ENCODE results near the gene FAM184B.

The FAM184B gene

GRCh38 chr4:17763416-17763815 is 18.0 kb downstream of the FAM184B start:
- no peak overlapping the region for H2AK5ac ChIP-seq (ENCODE audit: low read depth, low read length)
- H4K8ac ChIP-seq (ENCODE audit: low read depth, low read length), result no peak overlapping the region
- no peak overlapping the region for H2AFZ ChIP-seq (ENCODE audit: low read length)
- no peak overlapping the region for H3K4ac ChIP-seq (ENCODE audit: low read length)
- no peak overlapping the region for H2BK15ac ChIP-seq (ENCODE audit: low read length)
- H3K36me3 ChIP-seq (replicated peaks in 1 of 2; ENCODE audit: control insufficient read depth in 2 of 2, insufficient read depth in 2 of 2, low read length in 2 of 2), result no peaks in the 10 kb centered on the region
- WGBS, 2 donors (ENCODE audit: extremely low coverage in 2 of 2, insufficient read length in 2 of 2, insufficient replicate concordance in 1 of 2), result no CpG with 5 or more reads among the region's 3 CpGs
- H3K23ac ChIP-seq (ENCODE audit: low read depth, low read length, poor library complexity), result no peak overlapping the region
- H3K9me3 ChIP-seq (replicated peaks in 1 of 2; ENCODE audit: control insufficient read depth in 2 of 2, insufficient read depth in 1 of 2, low read depth in 1 of 2, low read length in 2 of 2), result no peaks in the 10 kb centered on the region
- H3K9ac ChIP-seq (ENCODE audit: low read depth, low read length, poor library complexity), result no peak overlapping the region
- no peaks in the 10 kb centered on the region for H3K27me3 ChIP-seq (ENCODE audit: control insufficient read depth in 3 of 3, insufficient read depth in 3 of 3, low read depth in 1 of 3, low read length in 3 of 3)
- H2BK5ac ChIP-seq (ENCODE audit: low read length), result no peak overlapping the region
- no peak overlapping the region for H3K4me2 ChIP-seq (ENCODE audit: insufficient read depth, low read length, poor library complexity, severe bottlenecking)
- H3K4me3 ChIP-seq (ENCODE audit: low read length in 2 of 2), result no peak overlapping the region
- no peak overlapping the region for H3K18ac ChIP-seq (ENCODE audit: low read length)
- no peaks in the 10 kb centered on the region for H3K4me1 ChIP-seq (ENCODE audit: control insufficient read depth in 2 of 2, insufficient read depth in 1 of 2, low read depth in 1 of 2, low read length in 2 of 2)
- H2BK12ac ChIP-seq (ENCODE audit: low read length), result no peak overlapping the region
- H3K79me1 ChIP-seq (ENCODE audit: low read depth, low read length), result no peaks in the 10 kb centered on the region
- H2BK120ac ChIP-seq (ENCODE audit: low read depth, low read length), result no peak overlapping the region
- H3K14ac ChIP-seq (ENCODE audit: low read length), result no peak overlapping the region
- no peak for DNase-seq (ENCODE audit: low spot score)
- H4K91ac ChIP-seq (ENCODE audit: low read depth, low read length, poor library complexity), result no peak overlapping the region
- no peak overlapping the region for H3K27ac ChIP-seq (replicated peaks; ENCODE audit: low read length)

GRCh38 chr4:17762726-17763125 is 18.7 kb downstream of the FAM184B start:
- Histone ChIP-seq H3K14ac (ENCODE audit: low read length) (no peak overlapping the region), H3K4ac (ENCODE audit: low read length) (no peak overlapping the region), H2AK5ac (ENCODE audit: low read depth, low read length) (no peak overlapping the region), H3K23ac (ENCODE audit: low read depth, low read length, poor library complexity) (no peak overlapping the region), H3K4me2 (ENCODE audit: insufficient read depth, low read length, poor library complexity, severe bottlenecking) (no peak overlapping the region), H2BK5ac (ENCODE audit: low read length) (no peak overlapping the region), H3K9me3 (replicated peaks in 1 of 2; ENCODE audit: control insufficient read depth in 2 of 2, insufficient read depth in 1 of 2, low read depth in 1 of 2, low read length in 2 of 2) (no peaks in the 10 kb centered on the region), H3K4me1 (ENCODE audit: control insufficient read depth in 2 of 2, insufficient read depth in 1 of 2, low read depth in 1 of 2, low read length in 2 of 2) (no peaks in the 10 kb centered on the region), H3K9ac (ENCODE audit: low read depth, low read length, poor library complexity) (no peak overlapping the region), H3K27me3 (ENCODE audit: control insufficient read depth in 3 of 3, insufficient read depth in 3 of 3, low read depth in 1 of 3, low read length in 3 of 3) (no peaks in the 10 kb centered on the region), H2BK15ac (ENCODE audit: low read length) (no peak overlapping the region), H3K18ac (ENCODE audit: low read length) (no peak overlapping the region), H2BK12ac (ENCODE audit: low read length) (no peak overlapping the region), H3K36me3 (replicated peaks in 1 of 2; ENCODE audit: control insufficient read depth in 2 of 2, insufficient read depth in 2 of 2, low read length in 2 of 2) (no peaks in the 10 kb centered on the region), H4K8ac (ENCODE audit: low read depth, low read length) (no peak overlapping the region), H3K4me3 (ENCODE audit: low read length in 2 of 2) (no peak overlapping the region), H3K27ac (replicated peaks; ENCODE audit: low read length) (no peak overlapping the region), H4K91ac (ENCODE audit: low read depth, low read length, poor library complexity) (no peak overlapping the region), H2BK120ac (ENCODE audit: low read depth, low read length) (no peak overlapping the region), H2AFZ (ENCODE audit: low read length) (no peak overlapping the region), H3K79me1 (ENCODE audit: low read depth, low read length) (no peaks in the 10 kb centered on the region)
- WGBS, 2 donors (ENCODE audit: extremely low coverage in 2 of 2, insufficient read length in 2 of 2, insufficient replicate concordance in 1 of 2), result no CpG with 5 or more reads among the region's 1 CpG
- DNase-seq (ENCODE audit: low spot score), result no peak

DNA sequence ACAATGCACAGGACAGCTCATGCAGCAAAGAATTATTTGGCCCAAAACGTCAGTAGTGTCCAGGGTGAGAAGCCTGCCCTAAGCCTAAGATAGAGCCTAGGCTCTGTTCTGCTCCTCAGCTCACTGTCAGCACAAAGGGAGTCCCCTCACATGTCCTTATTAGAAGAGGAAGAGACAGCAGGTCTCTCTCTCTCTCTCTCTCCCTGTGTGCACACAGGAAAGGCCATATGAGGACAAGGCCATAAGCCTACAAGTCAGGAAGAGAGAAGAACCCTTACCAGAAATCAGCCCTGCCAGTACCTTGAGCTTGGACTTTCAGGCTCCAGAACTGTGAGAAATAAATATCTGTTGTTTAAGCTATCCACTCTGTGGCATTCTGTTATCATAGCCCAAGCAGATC is 20.4 kb downstream of the FAM184B start:
- H3K4me2 ChIP-seq (ENCODE audit: insufficient read depth, low read length, poor library complexity, severe bottlenecking), result no peak overlapping the region
- no peak overlapping the region for H3K14ac ChIP-seq (ENCODE audit: low read length)
- H3K4ac ChIP-seq (ENCODE audit: low read length), result no peak overlapping the region
- H3K18ac ChIP-seq (ENCODE audit: low read length), result no peak overlapping the region
- H3K4me3 ChIP-seq (ENCODE audit: low read length in 2 of 2), result no peak overlapping the region
- H3K79me1 ChIP-seq (ENCODE audit: low read depth, low read length), result no peaks in the 10 kb centered on the region
- no peak overlapping the region for H2BK12ac ChIP-seq (ENCODE audit: low read length)
- H2BK15ac ChIP-seq (ENCODE audit: low read length), result no peak overlapping the region
- H3K27ac ChIP-seq (replicated peaks; ENCODE audit: low read length), result no peak overlapping the region
- no peak overlapping the region for H3K9ac ChIP-seq (ENCODE audit: low read depth, low read length, poor library complexity)
- no peak overlapping the region for H4K91ac ChIP-seq (ENCODE audit: low read depth, low read length, poor library complexity)
- H3K27me3 ChIP-seq (ENCODE audit: control insufficient read depth in 3 of 3, insufficient read depth in 3 of 3, low read depth in 1 of 3, low read length in 3 of 3), result no peaks in the 10 kb centered on the region
- no peak overlapping the region for H3K23ac ChIP-seq (ENCODE audit: low read depth, low read length, poor library complexity)
- no peak overlapping the region for H2AFZ ChIP-seq (ENCODE audit: low read length)
- no peak overlapping the region for H2AK5ac ChIP-seq (ENCODE audit: low read depth, low read length)
- no peak overlapping the region for H2BK120ac ChIP-seq (ENCODE audit: low read depth, low read length)
- H3K36me3 ChIP-seq (replicated peaks in 1 of 2; ENCODE audit: control insufficient read depth in 2 of 2, insufficient read depth in 2 of 2, low read length in 2 of 2), result no peaks in the 10 kb centered on the region
- DNase-seq (ENCODE audit: low spot score), result no peak
- H3K9me3 ChIP-seq (replicated peaks in 1 of 2; ENCODE audit: control insufficient read depth in 2 of 2, insufficient read depth in 1 of 2, low read depth in 1 of 2, low read length in 2 of 2), result no peaks in the 10 kb centered on the region
- WGBS, 2 donors (ENCODE audit: extremely low coverage in 2 of 2, insufficient read length in 2 of 2, insufficient replicate concordance in 1 of 2), result no CpG with 5 or more reads among the region's 1 CpG
- no peak overlapping the region for H2BK5ac ChIP-seq (ENCODE audit: low read length)
- H4K8ac ChIP-seq (ENCODE audit: low read depth, low read length), result no peak overlapping the region
- no peaks in the 10 kb centered on the region for H3K4me1 ChIP-seq (ENCODE audit: control insufficient read depth in 2 of 2, insufficient read depth in 1 of 2, low read depth in 1 of 2, low read length in 2 of 2)

- no peak overlapping the region for H2BK5ac ChIP-seq (ENCODE audit: low read length)
- H3K4ac ChIP-seq (ENCODE audit: low read length), result no peak overlapping the region
- no peak overlapping the region for H2BK12ac ChIP-seq (ENCODE audit: low read length)
- no peak overlapping the region for H4K8ac ChIP-seq (ENCODE audit: low read depth, low read length)
- H2BK120ac ChIP-seq (ENCODE audit: low read depth, low read length), result no peak overlapping the region
- no peak for DNase-seq (ENCODE audit: low spot score)
- no peak overlapping the region for H3K18ac ChIP-seq (ENCODE audit: low read length)
- H3K36me3 ChIP-seq (replicated peaks in 1 of 2; ENCODE audit: control insufficient read depth in 2 of 2, insufficient read depth in 2 of 2, low read length in 2 of 2), result no peaks in the 10 kb centered on the region
- no peak overlapping the region for H3K23ac ChIP-seq (ENCODE audit: low read depth, low read length, poor library complexity)
- no peak overlapping the region for H3K14ac ChIP-seq (ENCODE audit: low read length)
- H3K9ac ChIP-seq (ENCODE audit: low read depth, low read length, poor library complexity), result no peak overlapping the region
- no peak overlapping the region for H4K91ac ChIP-seq (ENCODE audit: low read depth, low read length, poor library complexity)
- H3K4me3 ChIP-seq (ENCODE audit: low read length in 2 of 2), result no peak overlapping the region
- H3K9me3 ChIP-seq (replicated peaks in 1 of 2; ENCODE audit: control insufficient read depth in 2 of 2, insufficient read depth in 1 of 2, low read depth in 1 of 2, low read length in 2 of 2), result no peaks in the 10 kb centered on the region
- no peaks in the 10 kb centered on the region for H3K27me3 ChIP-seq (ENCODE audit: control insufficient read depth in 3 of 3, insufficient read depth in 3 of 3, low read depth in 1 of 3, low read length in 3 of 3)
- no peaks in the 10 kb centered on the region for H3K4me1 ChIP-seq (ENCODE audit: control insufficient read depth in 2 of 2, insufficient read depth in 1 of 2, low read depth in 1 of 2, low read length in 2 of 2)
- H3K4me2 ChIP-seq (ENCODE audit: insufficient read depth, low read length, poor library complexity, severe bottlenecking), result no peak overlapping the region
- no peak overlapping the region for H2AK5ac ChIP-seq (ENCODE audit: low read depth, low read length)
- H2AFZ ChIP-seq (ENCODE audit: low read length), result peak overlapping the region; percentile 21
- no peak overlapping the region for H2BK15ac ChIP-seq (ENCODE audit: low read length)
- no peak overlapping the region for H3K27ac ChIP-seq (replicated peaks; ENCODE audit: low read length)
- WGBS, 2 donors (ENCODE audit: extremely low coverage in 2 of 2, insufficient read length in 2 of 2, insufficient replicate concordance in 1 of 2), result no CpG with 5 or more reads among the region's 6 CpGs
- H3K79me1 ChIP-seq (ENCODE audit: low read depth, low read length), result no peaks in the 10 kb centered on the region
Observed at GRCh38 chr4:17760626-17761025, 20.8 kb downstream of the FAM184B start.
